T1000 (cell line): ENCODE measurements around the gene TNFRSF14.

Experiments used
- DNase-seq: peaks from one replicate; lab custom pipeline; 2025; ENCODE audit warnings: mixed read lengths; lab: John Stamatoyannopoulos, UW

Gene TNFRSF14

GRCh38 chr1:2587860-2588571, 31.8 kb downstream of the TNFRSF14 start:
- no peak for DNase-seq

GRCh38 chr1:2588661-2589430, 32.7 kb downstream of the TNFRSF14 start:
- no peak for DNase-seq

GRCh38 chr1:2589431-2590232, 33.5 kb downstream of the TNFRSF14 start:
- no peak for DNase-seq

- no peak for DNase-seq
Measured at GRCh38 chr1:2590233-2591141, 34.3 kb downstream of the TNFRSF14 start.

- no peak for DNase-seq
Measured at GRCh38 chr1:2591233-2591580, 35.0 kb downstream of the TNFRSF14 start.

GRCh38 chr1:2591581-2592261, 35.5 kb downstream of the TNFRSF14 start:
- no peak for DNase-seq

- DNase-seq, result no peak
Measured at GRCh38 chr1:2592672-2593071, 36.5 kb downstream of the TNFRSF14 start.

- no peak for DNase-seq
Measured at GRCh38 chr1:2593251-2593878, 37.2 kb downstream of the TNFRSF14 start.

- DNase-seq, result no peak
Measured at GRCh38 chr1:2594001-2594640, 38.0 kb downstream of the TNFRSF14 start.

GRCh38 chr1:2594641-2595131, 38.5 kb downstream of the TNFRSF14 start:
- no peak for DNase-seq

GRCh38 chr1:2595261-2595811, 39.2 kb downstream of the TNFRSF14 start:
- no peak for DNase-seq

GRCh38 chr1:2595812-2596529, 39.8 kb downstream of the TNFRSF14 start:
- no peak for DNase-seq

GRCh38 chr1:2596530-2597333, 40.6 kb downstream of the TNFRSF14 start:
- no peak for DNase-seq

GRCh38 chr1:2597441-2598328, 41.5 kb downstream of the TNFRSF14 start:
- DNase-seq, result no peak

- DNase-seq, result no peak
Measured at GRCh38 chr1:2598329-2598931, 42.3 kb downstream of the TNFRSF14 start.

GRCh38 chr1:2601721-2602303, 45.6 kb downstream of the TNFRSF14 start:
- no peak for DNase-seq
